ENCODE results near the gene ELMO1. TPM values are rescaled to one million over a fixed set of nuclear protein-coding genes. Genes with fewer than 3 reads are reported as not detected.

Gene ELMO1
- total and polyA plus RNA-seq, 10 of the 15 experiments (the other 5 are each of a cell fraction or from before 2014, with no cell fraction given), result 22.6 to 85.9 (median 56.6) TPM

GRCh38 chr7:37399876-37400421, 48.7 kb downstream of the ELMO1 start:
- Histone ChIP-seq H3K4me2 (ENCODE audit: control insufficient read depth, insufficient read depth) (no peak overlapping the region), H3K9ac (ENCODE audit: control insufficient read depth, insufficient read depth, low read length) (no peak overlapping the region), H3K27me3 (replicated peaks in 1 of 2; ENCODE audit: control insufficient read depth in 2 of 2, insufficient read depth in 2 of 2, low read length in 1 of 2) (no peaks in the 10 kb centered on the region), H3K4me3 (no peak overlapping the region), H4K20me1 (ENCODE audit: control insufficient read depth, insufficient read depth) (no peaks in the 10 kb centered on the region), H2AFZ (ENCODE audit: control insufficient read depth, low read depth, low read length) (no peak overlapping the region), H3K4me1 (ENCODE audit: control insufficient read depth, insufficient read depth, low read length) (no peaks in the 10 kb centered on the region), H3K36me3 (ENCODE audit: control insufficient read depth in 2 of 2, insufficient read depth in 2 of 2, low read length in 1 of 2) (no peaks in the 10 kb centered on the region), H3K27ac (ENCODE audit: control insufficient read depth, insufficient read depth) (no peak overlapping the region), H3K9me3 (replicated peaks; ENCODE audit: control insufficient read depth, insufficient read depth, low read length) (peaks cover 3% of the 10 kb centered on the region; the same call in 2 of the 3 replicates), H3K79me2 (ENCODE audit: control insufficient read depth, insufficient read depth, low read length) (no peaks in the 10 kb centered on the region)
- SMC1A ChIA-PET (ENCODE audit: uncharacterized antibody, unreplicated experiment), result interaction anchor here (0.7 kb wide), 1 partner anchor 9 kb away, joined by 3 read pairs; no protein-coding TSS in a partner anchor
- FAIRE-seq (no peak), DNase-seq (ENCODE audit: low read depth, low spot score) (no peak), ATAC-seq (no peak)
- BruUV-seq (replicated peaks), result no TSS peak
- TF ChIP-seq WRNIP1 (IDR thresholded peaks at IDR 0.05; ENCODE audit: borderline replicate concordance, low read depth, low read length), result no peak
- TF ChIP-seq SMAD5 (IDR thresholded peaks at IDR 0.05; ENCODE audit: low read depth), result no peak
- TF ChIP-seq SPI1 (IDR thresholded peaks at IDR 0.05; ENCODE audit: borderline replicate concordance, insufficient read depth, low read depth, low read length), result no peak
- TF ChIP-seq EED (IDR thresholded peaks at IDR 0.05; ENCODE audit: low read depth), result no peak
- no peak for TF ChIP-seq ZSCAN29 (IDR thresholded peaks at IDR 0.05)
- TF ChIP-seq KDM1A (IDR thresholded peaks at IDR 0.05; ENCODE audit: borderline replicate concordance), result no peak
- no peak for TF ChIP-seq ZNF207 (IDR thresholded peaks at IDR 0.05; ENCODE audit: borderline replicate concordance)
- RAD21 ChIA-PET (ENCODE audit: unreplicated experiment), result interaction anchor here (0.6 to 1.0 kb wide), 2 partner anchors 9 to 522 kb away, joined by 3 read pairs; no protein-coding TSS in a partner anchor
- intact Hi-C loops (cut with micrococcal nuclease; ENCODE audit: unreplicated experiment) (no loop called here), in situ Hi-C loops (cut with MboI) (no loop called here)
- 73% methylated on average over 3 of the region's 3 CpGs for WGBS (ENCODE audit: insufficient coverage, insufficient replicate concordance, low lambda C conversion rate, missing lambda C conversion rate)
- CTCF ChIA-PET, result interaction anchor here (0.8 kb wide), 1 partner anchor 46 kb away, joined by 3 read pairs; no protein-coding TSS in a partner anchor
- POLR2A ChIA-PET, result no interaction called here

GRCh38 chr7:37398403-37398802, 50.3 kb downstream of the ELMO1 start:
- Histone ChIP-seq H3K36me3 (ENCODE audit: control insufficient read depth in 2 of 2, insufficient read depth in 2 of 2, low read length in 1 of 2) (no peaks in the 10 kb centered on the region), H3K4me2 (ENCODE audit: control insufficient read depth, insufficient read depth) (no peak overlapping the region), H2AFZ (ENCODE audit: control insufficient read depth, low read depth, low read length) (no peak overlapping the region), H3K27me3 (replicated peaks in 1 of 2; ENCODE audit: control insufficient read depth in 2 of 2, insufficient read depth in 2 of 2, low read length in 1 of 2) (no peaks in the 10 kb centered on the region), H3K27ac (ENCODE audit: control insufficient read depth, insufficient read depth) (no peak overlapping the region), H3K9me3 (replicated peaks; ENCODE audit: control insufficient read depth, insufficient read depth, low read length) (peaks cover 3% of the 10 kb centered on the region; the same call in 2 of the 3 replicates), H3K4me3 (no peak overlapping the region), H3K4me1 (ENCODE audit: control insufficient read depth, insufficient read depth, low read length) (no peaks in the 10 kb centered on the region), H3K9ac (ENCODE audit: control insufficient read depth, insufficient read depth, low read length) (no peak overlapping the region), H4K20me1 (ENCODE audit: control insufficient read depth, insufficient read depth) (no peaks in the 10 kb centered on the region), H3K79me2 (ENCODE audit: control insufficient read depth, insufficient read depth, low read length) (no peaks in the 10 kb centered on the region)
- ChIA-PET SMC1A (ENCODE audit: uncharacterized antibody, unreplicated experiment) (no interaction called here), RAD21 (ENCODE audit: unreplicated experiment) (no interaction called here), POLR2A (no interaction called here), CTCF (no interaction called here)
- BruUV-seq (replicated peaks), result no TSS peak
- intact Hi-C loops (cut with micrococcal nuclease; ENCODE audit: unreplicated experiment), result no loop called here
- ATAC-seq, result no peak
- 69% methylated on average over 6 of the region's 6 CpGs for WGBS (ENCODE audit: insufficient coverage, insufficient replicate concordance, low lambda C conversion rate, missing lambda C conversion rate)
- in situ Hi-C loops (cut with MboI), result no loop called here
- no peak for FAIRE-seq
- DNase-seq (ENCODE audit: low read depth, low spot score), result no peak
- TF ChIP-seq PBX3 (IDR thresholded peaks at IDR 0.05; ENCODE audit: insufficient replicate concordance, low read depth, low read length) (no peak), NFIC (IDR thresholded peaks at IDR 0.05; ENCODE audit: low read depth, low read length) (no peak), USF2 (IDR thresholded peaks at IDR 0.05; ENCODE audit: borderline replicate concordance, low read depth, low read length) (no peak), IKZF1 (conservative IDR thresholded peaks at IDR 0.05) (no peak), DPF2 (IDR thresholded peaks at IDR 0.05) (no peak), ATF2 (IDR thresholded peaks at IDR 0.05; ENCODE audit: low read length) (no peak), STAT1 (conservative IDR thresholded peaks at IDR 0.05) (no peak)

Measured in GM12878 (cell line).